Left colon (tissue), 2 donors: ENCODE results near the gene NPB. TPM values are rescaled to one million over a fixed set of nuclear protein-coding genes. Genes with fewer than 3 reads are reported as not detected.

Experiments
- ATAC-seq: fragments of 200-7000 bp; cut with Tn5 transposase; one replicate; pipeline ENCODE4 v1.9.1; 2020; ENCODE audit warnings: mild to moderate bottlenecking, moderate library complexity
- DNase-seq, 2 donors: peaks; one replicate each; pipeline ENCODE4 v3.0.0-alpha.2; 2020
- intact Hi-C, 2 donors: fragments of 100-400 bp; cut with DNase I in 1 of 2; cut with micrococcal nuclease in 1 of 2; formaldehyde crosslinking; loops; one replicate each; pipeline versions ENCODE4 v1.11.2 to v1.14.0; 2022; cut with DNase I, micrococcal nuclease
- long read RNA-seq: library from polyadenylated mRNA; unstranded; transcript quantifications from one replicate; pipeline ENCODE4 v2.0.0, GENCODE V29; 2021
- total RNA-seq, 2 donors: library from RNA; stranded (reverse); fragmentation: NEBNext Ultra II Directional; extraction: Animal tissue kit (Norgen Biotek cat#: 25700); gene quantifications; one replicate each; pipeline ENCODE4 v1.2.1, GENCODE V29; 2021
- donor health status: DM: no; HTN: no; CAD: no.
- donor health status: DM: yes; HTN: yes; CAD: no.

NPB gene
- total RNA-seq = under 1 TPM in 1 of 2 donors, not detected in 1; 0.11 TPM
- long read RNA-seq = 0 reads

DNA sequence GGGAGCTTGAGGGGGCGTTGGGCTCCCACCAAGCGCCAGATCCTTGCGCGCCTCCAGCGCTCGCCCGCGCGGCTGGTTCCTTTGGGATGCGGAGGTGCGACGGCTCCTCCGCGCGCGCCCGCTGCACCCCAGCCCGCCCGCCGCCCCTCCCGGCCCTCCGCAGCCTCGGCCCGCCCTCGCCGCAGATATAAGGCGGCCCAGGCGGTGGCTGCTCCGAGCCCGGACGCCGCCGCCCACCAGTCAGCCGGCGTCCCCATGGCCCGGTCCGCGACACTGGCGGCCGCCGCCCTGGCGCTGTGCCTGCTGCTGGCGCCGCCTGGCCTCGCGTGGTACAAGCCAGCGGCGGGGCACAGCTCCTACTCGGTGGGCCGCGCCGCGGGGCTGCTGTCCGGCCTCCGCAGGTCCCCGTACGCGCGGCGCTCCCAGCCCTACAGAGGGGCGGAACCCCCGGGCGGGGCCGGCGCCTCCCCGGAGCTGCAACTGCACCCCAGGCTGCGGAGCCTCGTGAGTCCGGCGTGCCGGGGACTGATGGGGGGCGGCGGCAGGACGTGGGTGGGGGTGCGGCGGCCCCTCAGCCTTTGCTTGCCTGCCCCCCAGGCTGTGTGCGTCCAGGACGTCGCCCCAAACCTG, at the start of gene NPB:
TSS of gene NPB (plus strand) at position 216 of the 630 bp plus-strand sequence. CDS start at position 256, 40 bp downstream.
- DNase-seq = peak in 1 of 2 donors; percentile 46
- peak; percentile 63 for ATAC-seq
- intact Hi-C loops = no loop called here

DNA sequence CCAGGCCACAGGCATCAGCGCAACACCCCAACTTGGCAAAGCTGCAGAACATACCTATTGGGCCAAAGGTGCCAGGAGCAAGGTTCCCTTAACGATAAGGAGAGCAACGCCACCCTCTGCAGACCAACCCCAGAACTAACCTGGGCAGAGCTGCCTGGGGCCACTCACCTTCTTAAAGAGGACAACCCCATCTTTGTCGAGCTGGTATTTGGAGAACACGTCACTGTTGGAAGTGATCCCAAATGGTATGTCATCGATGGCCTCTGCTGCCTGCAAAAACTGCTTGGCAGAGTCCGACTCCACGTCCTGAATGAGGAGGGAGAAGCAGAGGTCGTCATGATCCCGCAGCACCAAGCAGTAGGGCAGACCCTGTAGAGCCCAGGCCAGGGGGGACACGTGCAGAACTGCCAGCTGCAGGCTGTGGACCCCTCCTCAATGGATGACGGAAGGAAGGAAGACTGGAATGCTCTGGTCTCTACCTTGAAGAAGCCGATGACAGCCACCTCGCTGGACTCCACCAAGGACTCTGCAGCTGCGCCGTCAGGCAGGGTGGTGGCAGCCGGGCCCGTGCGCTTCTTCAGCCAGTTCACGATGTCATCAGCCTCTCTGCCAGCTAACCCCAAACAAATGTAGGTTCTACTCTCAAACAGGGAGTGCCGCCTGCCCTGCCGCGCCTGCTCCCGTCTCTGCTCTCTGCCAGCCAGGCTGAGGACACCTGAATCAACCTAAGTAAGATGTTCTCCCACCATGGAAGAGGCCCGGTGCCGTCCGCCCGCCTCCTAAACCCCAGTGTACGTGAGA, 46.9 kb upstream of the NPB start:
- peak; percentile 21 for ATAC-seq
- intact Hi-C loops = no loop called here
- no peak for DNase-seq

DNA sequence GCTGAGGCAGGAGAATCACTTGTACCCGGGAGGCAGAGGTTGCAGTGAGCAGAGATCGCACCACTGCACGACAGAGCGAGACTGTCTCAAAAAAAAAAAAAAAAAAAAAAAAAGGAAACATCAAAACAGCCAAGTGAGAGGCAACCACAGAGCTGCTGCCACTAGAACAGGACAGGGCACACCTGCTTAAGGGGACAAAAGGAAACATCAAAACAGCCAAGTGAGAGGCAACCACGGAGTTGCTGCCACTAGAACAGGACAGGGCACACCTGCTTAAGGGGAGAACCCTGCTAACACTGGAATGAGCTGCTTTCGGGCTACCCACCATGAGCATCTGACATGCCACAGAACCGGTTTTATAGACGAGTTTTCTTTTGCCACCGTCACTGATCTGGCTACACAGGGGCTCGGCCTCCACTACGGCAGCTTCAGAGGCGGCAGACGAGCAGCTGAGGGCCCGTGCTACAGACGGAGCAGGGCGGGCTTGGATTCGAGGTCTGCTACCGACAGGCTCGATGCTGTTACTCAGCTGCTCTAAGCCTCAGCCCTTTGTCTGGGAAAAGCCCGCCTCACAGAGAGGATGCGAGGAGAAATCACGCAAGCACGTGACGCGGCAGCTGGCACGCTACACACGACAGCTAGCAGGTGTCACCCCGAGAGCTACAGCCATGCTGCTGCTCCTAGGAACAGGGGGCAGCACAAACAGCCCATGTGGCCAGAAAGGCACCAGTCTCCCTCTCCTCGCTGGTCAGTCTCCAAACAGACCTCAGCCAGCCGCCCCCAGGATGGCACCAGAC, 43.7 kb upstream of the NPB start:
- intact Hi-C loops = no loop called here
- DNase-seq (no peak), ATAC-seq (no peak)

DNA sequence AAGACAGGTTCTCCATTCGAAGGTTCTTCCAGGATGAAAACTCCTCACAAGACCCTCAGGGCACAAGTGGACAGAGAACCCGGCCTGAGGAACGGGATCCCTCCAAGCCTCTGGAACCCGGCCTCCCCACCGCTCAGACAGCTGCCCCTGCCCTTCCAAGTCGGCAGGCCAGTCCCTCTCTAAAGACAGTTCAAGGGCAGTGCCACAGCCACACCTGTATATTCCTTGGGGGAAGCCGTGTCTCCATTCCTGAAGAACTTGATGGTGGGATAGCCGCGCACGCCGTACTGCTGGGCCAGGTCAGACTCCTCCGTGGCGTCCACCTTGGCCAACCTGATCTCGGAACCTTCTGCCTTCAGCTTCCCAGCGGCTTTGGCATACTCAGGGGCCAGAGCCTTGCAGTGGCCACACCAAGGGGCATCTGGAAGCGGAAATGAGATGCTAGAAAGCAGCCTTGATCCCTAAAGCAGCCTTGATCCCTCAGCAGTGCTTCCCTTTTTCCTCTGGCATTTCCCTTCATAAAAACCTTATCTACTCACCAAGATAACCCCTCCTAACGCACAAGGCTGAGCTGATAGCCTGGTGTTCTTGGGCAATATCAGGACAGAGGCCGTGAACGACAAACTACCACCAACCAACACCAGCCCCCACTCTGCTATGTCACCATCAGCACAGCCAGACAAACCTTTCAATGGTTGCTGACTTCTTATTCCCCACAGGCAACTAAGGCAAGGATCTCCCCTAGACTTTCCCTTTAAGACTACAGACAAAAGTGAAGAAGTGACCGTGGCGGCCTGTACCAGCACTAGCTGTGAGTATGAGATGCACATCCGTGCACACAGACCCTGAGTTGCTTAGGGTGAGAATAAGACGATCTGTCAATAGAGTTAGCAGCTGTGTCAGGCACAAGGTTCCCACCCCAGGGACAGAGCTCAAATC, 42.8 kb upstream of the NPB start:
- ATAC-seq = no peak
- intact Hi-C loops = no loop called here
- no peak for DNase-seq

DNA sequence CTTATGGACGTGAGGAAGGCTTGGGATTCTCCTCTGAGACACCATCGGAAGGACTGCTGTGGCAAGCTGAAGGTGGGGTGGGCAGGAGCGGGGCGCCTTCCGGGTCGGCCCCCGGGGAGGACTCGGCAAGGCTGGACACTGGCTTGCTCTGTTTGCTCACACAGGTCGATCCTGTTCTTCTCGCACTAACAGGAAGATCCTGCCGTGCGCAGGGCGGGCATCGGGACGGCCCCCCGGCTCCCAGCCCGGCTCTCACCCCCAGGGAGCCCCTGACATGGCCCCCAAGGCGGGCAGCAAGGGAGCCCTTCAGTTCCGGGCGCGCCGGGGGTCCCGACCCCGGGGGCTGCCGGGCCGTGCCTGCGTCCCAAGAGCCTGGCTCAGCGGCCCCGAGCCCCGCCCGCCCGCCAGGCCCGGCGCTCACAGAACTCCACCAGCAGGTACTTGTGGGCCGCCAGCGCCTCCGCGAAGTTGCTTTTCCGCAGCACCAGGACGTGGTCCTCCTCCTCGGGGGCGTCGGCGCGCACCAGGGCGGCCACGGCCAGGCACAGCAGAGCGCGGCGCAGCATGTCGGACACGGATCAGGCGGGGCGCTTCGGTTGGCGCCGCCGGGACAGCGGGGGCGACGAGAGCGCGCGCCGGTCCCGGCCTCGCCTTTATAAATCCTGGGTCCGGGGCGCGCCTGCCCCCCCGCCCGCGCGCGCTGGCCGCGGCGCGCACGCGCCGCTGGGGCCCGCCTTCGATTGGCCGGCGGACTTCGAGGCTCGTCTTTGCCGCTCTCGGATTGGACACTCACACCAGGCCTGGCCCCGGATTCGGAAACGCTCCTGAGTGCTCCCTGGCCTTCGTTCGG, 41.9 kb upstream of the NPB start, which contains the start of gene P4HB:
TSS of gene P4HB (minus strand) at position 630 of the 850 bp plus-strand sequence. CDS start at position 566, 64 bp downstream.
- intact Hi-C loops = no loop called here
- DNase-seq (no peak), ATAC-seq (peak; percentile 9)

DNA sequence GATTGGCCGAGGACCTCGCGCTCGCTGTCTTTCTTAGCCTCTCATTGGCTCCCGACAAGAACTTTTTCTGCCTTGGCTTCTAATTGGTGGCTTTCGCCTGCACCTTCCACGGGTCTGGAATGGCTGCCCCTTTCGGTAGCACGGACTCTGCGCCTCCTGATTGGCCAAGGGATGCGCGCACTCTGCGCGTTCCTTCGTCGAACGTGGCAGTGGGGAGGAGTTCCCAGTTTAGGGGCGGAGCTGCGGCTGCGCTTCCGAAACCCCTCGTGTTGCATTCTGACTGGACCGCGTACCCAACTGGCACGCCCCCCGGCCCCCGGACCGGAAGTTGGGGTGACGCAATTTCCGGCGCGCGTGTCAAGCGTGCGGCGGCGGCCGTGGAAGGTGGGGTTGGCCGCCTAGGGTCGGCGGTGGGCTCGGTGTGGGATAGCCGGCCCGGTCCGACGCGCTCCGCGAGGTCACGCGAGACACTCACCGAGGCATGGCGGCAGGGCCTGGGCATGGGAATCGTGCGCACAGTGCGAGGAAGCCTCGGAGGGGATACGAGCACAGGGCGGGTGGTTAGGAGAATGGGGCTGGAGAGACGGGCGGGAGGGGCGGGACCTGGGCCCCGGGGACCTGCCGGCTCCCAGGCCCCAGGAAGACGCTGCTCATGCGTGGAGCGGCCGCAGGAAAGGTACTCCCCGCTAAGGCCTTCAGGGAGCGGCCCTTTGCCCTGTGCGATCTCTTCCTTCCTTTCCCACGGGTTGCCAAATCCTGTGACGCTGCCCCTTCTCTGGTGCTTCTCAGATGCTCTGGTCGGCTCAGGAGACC, 41.1 kb upstream of the NPB start:
- DNase-seq (peak; percentile 98 to 100), ATAC-seq (peak; percentile 77)
- intact Hi-C loops = no loop called here

DNA sequence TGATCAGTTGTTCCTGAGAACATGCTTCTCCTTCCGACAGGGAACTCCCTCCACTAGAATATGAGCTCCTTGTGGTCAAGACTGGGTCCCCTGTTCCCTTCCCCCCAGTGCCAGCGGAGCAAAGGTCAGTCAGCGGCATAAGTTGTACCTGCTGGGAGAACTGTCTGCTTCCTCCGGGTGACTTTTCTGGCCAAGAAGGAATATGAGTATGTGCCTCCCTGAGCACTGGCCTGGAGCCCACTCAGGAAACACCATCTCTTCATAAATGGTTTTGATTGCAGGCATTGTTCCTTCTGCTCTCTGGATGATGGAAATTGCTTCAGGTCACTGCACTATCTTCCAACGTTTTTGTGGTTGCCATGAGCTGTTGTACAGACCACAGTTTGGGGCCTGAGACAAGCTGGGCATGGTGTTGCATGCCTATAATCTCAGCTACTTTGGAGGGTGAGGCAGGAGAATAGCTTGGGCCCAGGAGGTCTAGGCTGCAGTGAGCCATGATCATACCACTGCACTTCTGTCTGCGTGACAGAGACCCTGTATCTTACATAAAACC, 38.8 kb upstream of the NPB start:
- intact Hi-C loops = no loop called here
- no peak for DNase-seq

DNA sequence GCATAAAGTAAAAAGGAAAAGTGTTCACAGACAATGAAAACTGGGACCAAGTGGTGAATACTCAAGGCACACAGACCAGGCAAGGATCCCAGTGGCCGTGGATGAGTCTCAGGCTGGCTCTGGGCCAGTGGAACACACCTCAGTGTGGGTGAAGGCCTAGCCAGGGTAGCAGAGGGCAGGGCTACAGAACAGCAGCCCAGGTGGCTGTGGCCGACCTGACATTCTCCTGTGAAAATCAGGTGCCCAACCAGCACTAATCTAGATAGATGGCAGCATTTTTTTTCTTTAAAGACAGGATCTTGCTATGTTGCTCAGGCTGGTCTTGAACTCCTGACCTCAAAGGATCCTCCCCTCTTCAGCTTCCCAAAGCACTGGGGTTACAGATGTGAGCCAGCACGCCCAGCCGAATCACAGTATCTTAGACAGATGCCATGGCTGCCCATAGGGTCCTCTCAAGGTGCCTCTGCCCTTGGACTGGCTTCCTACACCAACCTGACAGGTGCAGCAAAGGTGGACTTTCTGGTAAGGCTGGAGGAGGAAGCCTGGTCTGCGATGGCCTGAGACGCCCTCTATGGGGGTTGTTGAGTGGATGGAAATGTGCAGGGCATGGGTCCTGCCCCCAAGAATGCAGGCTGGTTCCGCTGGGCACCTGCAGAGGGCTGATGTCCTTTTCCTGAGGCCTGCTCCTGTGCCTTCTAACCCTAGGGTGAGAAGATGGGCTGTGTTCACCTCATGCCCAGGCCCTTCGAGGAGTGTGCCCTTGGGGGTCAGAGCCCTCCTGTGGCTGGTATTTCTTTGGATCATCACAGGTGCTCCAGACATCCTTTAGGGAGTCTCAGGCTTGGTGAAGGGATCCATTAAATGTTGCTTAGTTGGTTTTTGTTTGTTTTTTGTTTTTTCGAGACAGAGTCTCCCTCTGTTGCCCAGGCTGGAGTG, 37.9 kb upstream of the NPB start:
- ATAC-seq = no peak
- intact Hi-C loops = no loop called here
- DNase-seq = no peak

More for the DNA sequence above, 38.8 kb upstream of the NPB start:
- ATAC-seq = no peak

DNA sequence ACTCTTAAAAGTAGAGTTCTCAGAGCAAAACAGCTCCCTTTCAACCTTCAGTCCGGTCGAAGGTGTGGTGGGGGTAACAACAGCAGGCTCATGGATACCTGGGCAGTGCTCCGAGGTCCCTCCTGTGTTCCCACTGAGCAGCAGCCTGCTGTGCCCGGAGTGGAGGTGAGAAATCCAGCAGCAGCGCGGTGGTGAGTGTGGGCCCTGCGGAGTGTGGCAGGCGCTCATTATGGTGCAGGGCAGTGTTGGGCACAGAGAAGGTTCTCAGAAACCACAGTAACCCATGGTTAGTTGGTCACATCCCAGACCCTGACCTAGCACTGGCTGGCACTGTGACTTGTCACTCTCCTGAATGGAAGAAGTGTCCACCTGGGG, 36.7 kb upstream of the NPB start:
- peak in 1 of 2 donors; percentile 31 for DNase-seq
- no peak for ATAC-seq
- intact Hi-C loops = no loop called here

DNA sequence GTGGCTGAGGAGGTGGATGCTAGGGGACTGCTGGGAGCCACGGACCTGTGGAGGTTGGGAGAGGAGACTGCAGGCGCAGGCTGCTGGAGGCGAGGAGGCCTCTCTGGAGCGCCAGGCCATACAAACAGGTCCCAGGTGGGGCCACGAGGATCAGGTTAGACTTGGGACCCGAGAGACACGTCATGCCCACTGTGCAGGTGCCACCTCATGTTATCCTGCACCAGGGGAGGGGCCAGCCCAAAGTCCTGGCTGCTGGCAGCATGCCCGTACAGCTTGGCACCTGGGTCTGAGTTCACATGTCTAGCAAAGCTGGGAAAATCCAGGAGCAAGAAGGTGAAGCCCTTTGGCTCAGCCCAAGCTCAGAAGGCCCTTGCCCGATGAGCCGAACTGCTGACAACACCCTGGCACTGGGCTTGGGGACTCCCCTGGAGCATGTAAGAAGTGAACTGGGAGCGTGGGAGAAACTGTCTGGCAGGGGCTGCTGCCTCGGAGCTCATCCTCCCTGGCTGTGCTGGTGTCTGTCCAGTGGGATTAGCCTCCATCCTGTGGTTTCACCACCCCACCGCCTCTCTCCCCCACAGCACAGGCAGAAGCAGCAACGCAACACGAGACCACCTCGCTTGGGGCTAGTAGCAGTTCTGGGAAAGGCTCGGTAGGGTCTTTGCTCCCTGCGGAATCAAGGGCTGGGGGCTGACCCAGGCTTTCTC, 36.2 kb upstream of the NPB start:
- ATAC-seq (peak; percentile 61), DNase-seq (peak; percentile 94 to 97)
- intact Hi-C loops = no loop called here

DNA sequence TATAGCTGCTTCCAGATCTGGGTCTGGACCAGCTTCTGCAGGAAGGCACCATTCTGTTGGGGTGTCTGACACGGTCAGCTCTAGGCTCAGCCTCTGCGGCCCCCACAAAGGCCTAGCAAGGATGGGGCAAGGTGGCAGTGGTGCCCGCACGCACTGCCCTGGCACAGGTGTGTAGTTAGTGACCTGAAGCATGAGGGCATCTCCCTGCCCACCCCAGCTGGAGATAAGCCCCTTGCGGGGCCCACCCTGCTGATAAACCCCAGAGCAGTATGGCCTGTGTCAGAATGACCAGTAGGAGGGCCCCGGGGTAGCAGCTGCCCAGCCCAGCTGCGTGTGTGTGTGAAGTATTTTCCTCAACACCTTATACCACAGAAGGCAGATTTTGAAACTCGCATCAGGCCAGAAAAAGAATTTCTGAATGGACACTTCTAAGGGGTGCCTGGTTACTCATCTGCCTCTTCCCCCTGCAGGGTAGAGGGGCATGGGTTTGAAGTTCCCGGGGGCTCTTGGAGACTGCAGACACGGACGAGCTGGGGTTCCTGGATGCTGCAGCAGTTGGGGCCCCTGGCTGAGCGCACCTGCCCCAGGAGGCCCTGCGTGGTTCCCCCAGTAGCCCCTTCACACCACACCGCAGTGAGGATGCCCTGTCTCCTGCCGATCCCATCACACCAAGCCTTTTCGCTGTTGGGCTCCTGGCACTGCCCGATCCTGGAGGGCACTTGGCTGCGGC, 35.4 kb upstream of the NPB start:
- ATAC-seq (no peak), DNase-seq (no peak)
- intact Hi-C loops = no loop called here

DNA sequence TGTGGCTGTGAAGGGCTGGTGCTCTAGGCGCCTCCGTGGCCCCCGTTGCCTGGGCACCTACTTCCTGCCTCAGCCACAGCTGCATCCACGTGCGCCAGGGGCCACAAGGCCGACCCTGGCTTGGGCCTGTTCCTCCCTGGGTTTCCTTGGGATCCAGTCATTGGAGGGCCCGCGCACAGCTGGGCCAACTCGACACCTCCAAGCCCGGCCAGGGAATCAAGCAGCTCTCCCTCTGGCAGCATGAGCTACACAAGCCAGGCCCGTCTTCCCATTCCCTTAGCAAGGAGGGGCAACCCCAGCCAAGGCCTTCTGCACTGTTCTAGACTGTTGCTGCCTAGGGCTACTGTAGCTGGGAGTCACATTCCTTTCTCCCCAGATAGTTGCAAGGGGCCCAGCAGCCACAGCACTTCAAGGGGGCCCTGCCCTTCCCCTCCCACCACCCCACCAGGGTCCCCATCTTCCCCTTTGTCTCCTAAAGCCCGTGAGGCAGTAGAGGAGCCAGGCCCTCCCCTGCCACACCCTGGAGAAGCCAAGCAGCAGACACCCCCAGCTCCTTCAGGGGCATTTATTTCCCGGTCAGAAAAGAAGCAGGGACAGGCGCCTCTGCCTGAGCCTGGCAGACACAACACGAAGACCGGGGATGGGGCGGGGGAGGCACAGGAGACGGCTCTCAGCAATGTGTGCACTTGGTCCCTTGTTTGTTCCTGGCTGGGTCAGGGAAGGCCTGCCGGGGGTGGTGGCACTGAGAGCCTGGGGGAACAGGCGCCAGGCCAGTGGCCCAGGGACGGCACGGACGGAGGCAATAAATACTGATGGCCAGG, 34.7 kb upstream of the NPB start:
- intact Hi-C loops = no loop called here
- DNase-seq (peak; percentile 62 to 71), ATAC-seq (peak; percentile 16)

DNA sequence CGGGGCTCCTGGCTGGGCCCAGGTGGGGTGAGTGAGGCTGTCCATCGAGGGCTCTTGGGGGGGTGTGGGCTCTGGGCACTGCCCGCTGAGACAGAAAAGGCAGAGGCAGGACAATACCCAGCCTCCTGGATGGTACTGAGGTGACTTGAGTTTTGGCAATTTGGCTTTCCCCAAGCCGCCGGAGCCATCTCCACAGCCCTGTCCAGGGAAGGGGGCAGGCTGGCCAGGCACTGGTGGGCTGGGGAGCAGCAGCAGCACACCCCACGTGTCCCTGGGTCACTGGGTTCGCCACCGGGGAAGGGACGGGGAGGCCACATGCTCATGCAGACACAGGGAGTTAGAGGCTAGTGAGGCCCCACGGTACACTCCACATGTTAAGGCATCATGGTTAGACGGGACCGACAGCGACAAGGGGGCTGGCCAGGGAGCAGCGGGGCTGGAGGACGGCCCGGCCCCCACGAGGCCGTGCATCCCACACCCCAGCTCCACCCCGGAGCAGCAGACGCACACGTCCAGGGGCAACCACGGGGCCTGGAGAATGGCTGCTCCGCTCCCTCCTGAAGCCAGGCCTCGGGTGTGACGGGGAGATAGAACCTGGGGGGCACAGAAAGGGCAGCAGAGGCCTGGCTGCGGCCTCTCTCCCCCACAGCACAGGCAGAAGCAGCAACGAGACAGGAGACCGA, 33.9 kb upstream of the NPB start:
- intact Hi-C loops = no loop called here
- ATAC-seq (no peak), DNase-seq (peak in 1 of 2 donors; percentile 31)
